Fibroblast of lung (primary cell): ENCODE measurements around the gene RNF212. TPM values are rescaled to one million over a fixed set of nuclear protein-coding genes. Genes with fewer than 3 reads are reported as not detected.

Experiments
- DNase-seq, 2 donors: peaks; one replicate each; pipeline versions ENCODE4 v3.0.0 to v3.0.0-alpha.2; 2010; ENCODE audit warnings: low read depth in 2 of 2
- H2AFZ ChIP-seq: 2 replicates; pipeline ENCODE4 v1.5.1; 2012; ENCODE audit warnings: low read length, control low read depth, inconsistent platforms
- H3K27ac ChIP-seq: 2 replicates; pipeline ENCODE4 v1.5.1; 2011; ENCODE audit warnings: low read length, control low read depth; ENCODE audit not compliant: insufficient read depth
- H3K27me3 ChIP-seq: 2 replicates; pipeline ENCODE4 v1.5.1; 2011; ENCODE audit warnings: mild to moderate bottlenecking, low read length; ENCODE audit not compliant: control insufficient read depth, insufficient read depth
- H3K36me3 ChIP-seq: 2 replicates; pipeline ENCODE4 v1.5.1; 2011; ENCODE audit warnings: low read length; ENCODE audit not compliant: control insufficient read depth, insufficient read depth
- H3K4me1 ChIP-seq: 2 replicates; pipeline ENCODE4 v1.5.1; 2011; ENCODE audit warnings: low read length; ENCODE audit not compliant: control insufficient read depth, insufficient read depth; ENCODE audit errors: extremely low read depth
- H3K4me2 ChIP-seq: 2 replicates; pipeline ENCODE4 v1.5.1; 2011; ENCODE audit warnings: low read length, control low read depth; ENCODE audit not compliant: insufficient read depth; ENCODE audit errors: extremely low read depth
- H3K4me3 ChIP-seq, 4 experiments: fragments of 200-600 bp in 1 of 4; sonication (generic) in 1 of 4; replicated peaks in 1 of 4; 2 replicates each; pipeline ENCODE4 v1.5.1; 2011 to 2016; ENCODE audit warnings: low read length in 4 of 4, low read depth in 3 of 4, mild to moderate bottlenecking in 3 of 4, control low read depth in 2 of 4, inconsistent platforms in 1 of 4, mixed read lengths in 1 of 4; ENCODE audit not compliant: insufficient read depth in 1 of 4; ENCODE audit errors: control extremely low read depth in 1 of 4
- H3K79me2 ChIP-seq: 2 replicates; pipeline ENCODE4 v1.5.1; 2012; ENCODE audit warnings: mild to moderate bottlenecking, low read length, inconsistent platforms; ENCODE audit not compliant: control insufficient read depth, insufficient read depth
- H3K9ac ChIP-seq: 2 replicates; pipeline ENCODE4 v1.5.1; 2011; ENCODE audit warnings: mild to moderate bottlenecking, low read length, control low read depth; ENCODE audit not compliant: insufficient read depth
- H3K9me3 ChIP-seq: 2 replicates; pipeline ENCODE4 v1.5.1; 2012; ENCODE audit warnings: low read depth, low read length; ENCODE audit not compliant: control insufficient read depth, insufficient read depth
- H4K20me1 ChIP-seq: 2 replicates; pipeline ENCODE4 v1.5.1; 2011; ENCODE audit warnings: low read length; ENCODE audit not compliant: control insufficient read depth, insufficient read depth; ENCODE audit errors: extremely low read depth
- CTCF ChIP-seq, 2 donors: IDR thresholded peaks in 1 of 2; conservative IDR thresholded peaks in 1 of 2; 1 replicate in 1 of 2; 2 replicates in 1 of 2; pipeline ENCODE4 v1.5.1; 2011 to 2012; ENCODE audit warnings: low read length in 2 of 2, control low read depth in 1 of 2, inconsistent platforms in 1 of 2, low read depth in 1 of 2, mild to moderate bottlenecking in 1 of 2
- EZH2 ChIP-seq: IDR thresholded peaks from 2 replicates; pipeline ENCODE4 v1.5.1; 2012; ENCODE audit warnings: low read length, control low read depth, mild to moderate bottlenecking; ENCODE audit errors: missing control alignments
- polyA plus RNA-seq, 2 donors: library from polyadenylated mRNA; depleted of rRNA in 1 of 2; stranded (reverse) in 1 of 2; unstranded in 1 of 2; fragments of >200 nt; gene quantifications; 2 replicates each; pipeline ENCODE4 v1.2.1, GENCODE V29; 2011 to 2012; ENCODE audit warnings: missing spikeins in 1 of 2
- total RNA-seq: library from RNA; depleted of rRNA; stranded (reverse); fragments of >200 nt; gene quantifications from 2 replicates; pipeline ENCODE4 v1.2.1, GENCODE V29; 2014

Gene RNF212
- total and polyA plus RNA-seq, 2 donors (not counting 1 experiment from before 2014, with no cell fraction given) = 0.66 to 1.6 TPM

DNA sequence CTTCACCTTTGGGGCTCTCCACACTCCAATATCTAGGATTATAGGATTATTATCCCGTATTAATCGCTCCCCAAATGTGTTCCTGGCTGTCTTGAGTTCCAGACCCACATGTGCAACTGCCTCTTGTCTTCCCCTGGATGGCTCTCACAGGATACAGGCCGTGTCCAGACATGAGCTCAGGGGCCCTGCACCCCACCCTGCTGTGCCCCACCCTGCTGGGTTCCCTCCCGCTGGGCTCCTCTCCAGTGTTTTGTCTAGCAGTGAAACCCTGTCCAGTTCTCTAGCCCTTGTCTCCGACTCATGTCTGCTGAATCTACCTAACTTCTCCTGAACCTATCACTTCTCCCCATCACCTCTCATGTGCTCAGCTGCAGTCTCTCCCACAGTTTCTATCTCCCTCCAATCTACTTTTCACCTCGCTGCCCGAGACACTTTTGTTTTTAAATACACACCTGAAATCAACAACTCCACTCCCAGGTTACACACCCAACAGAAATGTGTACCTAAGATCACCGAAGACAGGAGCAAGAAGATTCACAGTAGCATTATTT is 2.0 kb downstream of the RNF212 start:
- Histone ChIP-seq H3K9me3 (no peaks in the 10 kb centered on the region), H4K20me1 (no peaks in the 10 kb centered on the region), H3K9ac (no peak overlapping the region), H3K4me3 (no peak overlapping the region), H3K36me3 (no peaks in the 10 kb centered on the region), H3K4me1 (no peaks in the 10 kb centered on the region), H3K27me3 (peaks cover 5% of the 10 kb centered on the region), H2AFZ (no peak overlapping the region), H3K79me2 (no peaks in the 10 kb centered on the region), H3K4me2 (no peak overlapping the region), H3K27ac (no peak overlapping the region)
- TF ChIP-seq CTCF (conservative IDR thresholded peaks at IDR 0.05 in 1 of 2, IDR thresholded peaks at IDR 0.05 in 1 of 2; ENCODE audit: low read depth in 1 of 2, low read length in 2 of 2) = no peak
- no peak for TF ChIP-seq EZH2
- no peak for DNase-seq

DNA sequence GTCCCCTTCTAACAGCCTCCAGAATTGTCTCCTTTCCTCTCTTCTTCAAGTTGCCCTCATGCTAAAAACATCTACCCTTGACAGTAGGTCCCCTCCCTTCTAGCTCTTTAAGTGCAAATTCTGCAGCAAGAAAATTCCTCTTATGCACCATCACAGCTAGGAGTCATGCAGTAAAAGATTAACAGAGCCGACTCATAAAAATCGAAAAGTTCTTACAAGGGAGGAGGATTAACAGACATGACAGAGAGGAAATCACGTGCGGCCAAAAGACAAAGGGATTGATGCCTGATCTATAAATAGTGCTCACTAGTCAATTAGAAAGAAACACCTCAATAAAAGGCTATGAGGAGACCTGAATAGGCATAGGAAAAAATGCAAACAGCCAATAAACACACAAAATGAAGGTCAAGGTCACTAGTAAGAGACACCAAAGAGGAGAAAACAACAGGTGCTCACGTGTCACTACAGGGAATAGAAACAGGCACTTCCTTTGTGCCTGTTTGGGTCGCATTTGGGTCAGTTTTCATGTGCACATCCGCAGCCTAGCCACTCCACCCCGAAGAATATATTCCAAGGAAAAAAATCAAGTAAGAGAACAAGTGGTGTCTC is 3.4 kb downstream of the RNF212 start:
- H3K4me2 ChIP-seq = no peak overlapping the region
- no peaks in the 10 kb centered on the region for H3K36me3 ChIP-seq
- peaks cover 5% of the 10 kb centered on the region for H3K27me3 ChIP-seq
- H3K4me3 ChIP-seq = no peak overlapping the region
- no peaks in the 10 kb centered on the region for H3K4me1 ChIP-seq
- no peak overlapping the region for H2AFZ ChIP-seq
- no peaks in the 10 kb centered on the region for H3K9me3 ChIP-seq
- H3K9ac ChIP-seq = no peak overlapping the region
- DNase-seq = no peak
- H3K27ac ChIP-seq = no peak overlapping the region
- TF ChIP-seq EZH2 (no peak), CTCF (conservative IDR thresholded peaks at IDR 0.05 in 1 of 2, IDR thresholded peaks at IDR 0.05 in 1 of 2; ENCODE audit: low read depth in 1 of 2, low read length in 2 of 2) (no peak)
- H3K79me2 ChIP-seq = no peaks in the 10 kb centered on the region
- H4K20me1 ChIP-seq = no peaks in the 10 kb centered on the region

DNA sequence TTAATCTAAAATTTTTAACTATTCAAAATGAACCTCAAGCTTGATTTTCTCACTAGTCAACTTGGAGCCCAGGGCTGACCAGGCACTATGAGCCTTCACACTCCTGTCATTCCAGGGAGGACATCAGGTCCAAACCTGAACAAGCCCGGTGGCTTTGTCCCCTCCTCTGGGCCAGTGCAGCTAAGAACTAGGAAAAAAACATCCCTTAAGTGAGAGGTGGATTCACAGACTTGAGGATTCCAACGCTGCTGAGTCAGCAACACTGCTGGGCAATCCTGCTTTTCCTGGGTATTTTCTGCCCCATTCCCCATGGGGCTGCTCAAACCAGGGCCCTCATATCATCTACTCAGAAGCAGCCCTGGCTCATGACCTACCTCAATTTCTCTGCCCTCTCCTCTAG is 4.0 kb downstream of the RNF212 start:
- TF ChIP-seq EZH2 = no peak
- no peak for TF ChIP-seq CTCF (conservative IDR thresholded peaks at IDR 0.05 in 1 of 2, IDR thresholded peaks at IDR 0.05 in 1 of 2; ENCODE audit: low read depth in 1 of 2, low read length in 2 of 2)
- H3K4me3 ChIP-seq = no peak overlapping the region
- H3K79me2 ChIP-seq = no peaks in the 10 kb centered on the region
- H2AFZ ChIP-seq = no peak overlapping the region
- H3K27ac ChIP-seq = no peak overlapping the region
- no peaks in the 10 kb centered on the region for H4K20me1 ChIP-seq
- no peak overlapping the region for H3K4me2 ChIP-seq
- no peak for DNase-seq
- no peaks in the 10 kb centered on the region for H3K4me1 ChIP-seq
- H3K27me3 ChIP-seq = peaks cover 5% of the 10 kb centered on the region
- no peaks in the 10 kb centered on the region for H3K9me3 ChIP-seq
- H3K9ac ChIP-seq = no peak overlapping the region
- H3K36me3 ChIP-seq = no peaks in the 10 kb centered on the region
